K562 (cell line): ENCODE results near the gene STARD3NL. TPM values are rescaled to one million over a fixed set of nuclear protein-coding genes. Genes with fewer than 3 reads are reported as not detected.
A peak's percentile ranks its signal among the peaks of the same experiment; 100 is the strongest.

ENCODE experiments used
- ATAC-seq: fragments of 200-7000 bp; cut with Tn5 transposase; 3 replicates; pipeline ENCODE4 v1.9.1; 2020; ENCODE audit warnings: moderate library complexity
- BruUV-seq: library from RNA; stranded (reverse); fragments of 400-500 nt; replicated peaks from 2 replicates; lab custom pipeline; 2021; lab: Mats Ljungman, UMichigan
- CTCF ChIA-PET: fragments of 300-600 bp; formaldehyde crosslinking; extraction: SDS; loops from one replicate; lab custom pipeline; 2021; ENCODE audit warnings: low intra/inter-chr PET ratio; lab: Yijun Ruan, JAX
- POLR2A ChIA-PET: fragments of 300-600, 350-650 bp; sonication (Branson Sonifier 250); formaldehyde crosslinking; extraction: SDS; loops from one replicate; lab custom pipeline; 2021; ENCODE audit warnings: antibody characterized with exemption, inconsistent platforms; lab: Yijun Ruan, JAX
- DNase-seq, 4 experiments: peaks; one replicate each; pipeline versions ENCODE4 v3.0.0 to v3.0.0-alpha.2; 2011 to 2018; ENCODE audit warnings: low spot score in 3 of 4, mixed read lengths in 3 of 4; ENCODE audit errors: extremely low read depth in 1 of 4
- FAIRE-seq: peaks from 2 replicates; lab custom pipeline; 2011; peaks lifted over from hg19 to GRCh38; lab: Jason Lieb, UNC
- H2AFZ ChIP-seq: 2 replicates; pipeline ENCODE4 v1.6.0; 2011; ENCODE audit warnings: low read depth, low read length, control low read depth, inconsistent platforms
- H3K27ac ChIP-seq: fragments of 200-600 bp; 3 replicates; pipeline ENCODE4 v1.8.0; 2011; ENCODE audit warnings: low read depth, mild to moderate bottlenecking, control low read depth, inconsistent platforms, low read length, moderate library complexity, mixed read lengths; ENCODE audit errors: extremely low read depth
- H3K27me3 ChIP-seq, 2 experiments: fragments of 300-600 bp in 1 of 2; 2 replicates in 1 of 2; 3 replicates in 1 of 2; pipeline versions ENCODE4 v1.6.0 to v1.8.0; 2011; ENCODE audit warnings: inconsistent platforms in 2 of 2, low read length in 2 of 2, mild to moderate bottlenecking in 1 of 2, mixed read lengths in 1 of 2, moderate library complexity in 1 of 2; ENCODE audit not compliant: control insufficient read depth in 2 of 2, insufficient read depth in 2 of 2
- H3K36me3 ChIP-seq: fragments of 300-600 bp; 3 replicates; pipeline ENCODE4 v1.8.0; 2011; ENCODE audit warnings: mild to moderate bottlenecking, low read length, inconsistent platforms; ENCODE audit not compliant: control insufficient read depth, insufficient read depth
- H3K4me1 ChIP-seq, 2 experiments: fragments of 200-600 bp in 1 of 2; replicated peaks in 1 of 2; 2 replicates in 1 of 2; 3 replicates in 1 of 2; pipeline versions ENCODE4 v1.5.1 to v1.8.0; 2011; ENCODE audit warnings: inconsistent platforms in 2 of 2, low read length in 2 of 2, mild to moderate bottlenecking in 1 of 2, mixed read lengths in 1 of 2, moderate library complexity in 1 of 2; ENCODE audit not compliant: control insufficient read depth in 2 of 2, insufficient read depth in 2 of 2
- H3K4me2 ChIP-seq: 2 replicates; pipeline ENCODE4 v1.6.1; 2011; ENCODE audit warnings: low read length, control low read depth, inconsistent platforms, mixed read lengths; ENCODE audit not compliant: insufficient read depth
- H3K4me3 ChIP-seq: fragments of 200-600 bp; sonication (generic), shearing (Covaris generic); 2 replicates; pipeline ENCODE4 v1.5.1; 2016; ENCODE audit warnings: control low read depth, inconsistent platforms
- H3K79me2 ChIP-seq: fragments of 200-600 bp; 3 replicates; pipeline ENCODE4 v1.8.0; 2011; ENCODE audit warnings: low read length, inconsistent platforms; ENCODE audit not compliant: control insufficient read depth, insufficient read depth
- H3K9ac ChIP-seq, 2 experiments: 2 replicates each; pipeline versions ENCODE4 v1.6.0 to v1.6.1; 2011; ENCODE audit warnings: low read depth in 2 of 2, low read length in 2 of 2, control low read depth in 1 of 2, inconsistent platforms in 1 of 2, mild to moderate bottlenecking in 1 of 2, mixed read lengths in 1 of 2; ENCODE audit not compliant: insufficient read depth in 1 of 2
- H3K9me1 ChIP-seq: one replicate; pipeline ENCODE4 v1.6.0; 2011; ENCODE audit warnings: inconsistent platforms, mild to moderate bottlenecking, low read length, moderate library complexity; ENCODE audit not compliant: control insufficient read depth, insufficient read depth
- H3K9me3 ChIP-seq: replicated peaks from 2 replicates; pipeline ENCODE4 v1.5.1; 2011; ENCODE audit warnings: low read depth, low read length, inconsistent platforms; ENCODE audit not compliant: control insufficient read depth, insufficient read depth
- H4K20me1 ChIP-seq: replicated peaks from 2 replicates; pipeline ENCODE4 v1.6.1; 2011; ENCODE audit warnings: low read length, inconsistent platforms, mixed read lengths; ENCODE audit not compliant: control insufficient read depth, insufficient read depth
- ATF3 ChIP-seq, 2 experiments: fragments of 450-650 bp in 1 of 2; sonication (generic) in 1 of 2; formaldehyde crosslinking in 1 of 2; IDR thresholded peaks in 1 of 2; conservative IDR thresholded peaks in 1 of 2; 2 replicates each; pipeline versions ENCODE4 v1.6.1 to v1.8.1; 2016 to 2023; ENCODE audit warnings: mild to moderate bottlenecking in 2 of 2, moderate library complexity in 2 of 2, inconsistent platforms in 1 of 2, missing genetic modification reagents in 1 of 2
- CSDE1 ChIP-seq, 2 experiments: fragments of 450-650 bp; IDR thresholded peaks; 2 replicates each; pipeline ENCODE4 v1.6.1; 2016; ENCODE audit warnings: mild to moderate bottlenecking in 1 of 2
- ELF2 ChIP-seq: fragments of 250-450 bp; sonication (Bioruptor Pico); IDR thresholded peaks from 2 replicates; pipeline ENCODE4 v1.5.0; 2021; ENCODE audit warnings: mild to moderate bottlenecking
- ELF4 ChIP-seq: fragments of 450-650 bp; formaldehyde crosslinking; IDR thresholded peaks from 2 replicates; pipeline ENCODE4 v1.4.0; 2022; ENCODE audit warnings: missing genetic modification characterization
- ERF ChIP-seq: fragments of 450-650 bp; formaldehyde crosslinking; IDR thresholded peaks from 2 replicates; pipeline ENCODE4 v1.4.0; 2020; ENCODE audit warnings: mild to moderate bottlenecking, mixed read lengths
- JUNB ChIP-seq: fragments of 450-650 bp; formaldehyde crosslinking; conservative IDR thresholded peaks from 2 replicates; pipeline ENCODE4 v1.4.0; 2020; ENCODE audit warnings: mild to moderate bottlenecking
- KDM1A ChIP-seq, 2 experiments: fragments of 450-650 bp; IDR thresholded peaks; 2 replicates each; pipeline ENCODE4 v1.6.1; 2016; ENCODE audit warnings: mild to moderate bottlenecking in 2 of 2
- MAFF ChIP-seq: IDR thresholded peaks from 2 replicates; pipeline ENCODE4 v1.6.1; 2012; ENCODE audit warnings: low read length, improper control_type of control experiment
- NBN ChIP-seq: fragments of 450-650 bp; IDR thresholded peaks from 2 replicates; pipeline ENCODE4 v1.6.1; 2016; ENCODE audit warnings: low read depth, mild to moderate bottlenecking
- NFIC ChIP-seq: fragments of 450-650 bp; IDR thresholded peaks from 2 replicates; pipeline ENCODE4 v1.6.1; 2017; ENCODE audit warnings: mild to moderate bottlenecking, inconsistent platforms
- PPARD ChIP-seq: fragments of 250-450 bp; sonication (Bioruptor Pico); IDR thresholded peaks from 2 replicates; pipeline ENCODE4 v1.8.0; 2022; ENCODE audit warnings: inconsistent platforms, mild to moderate bottlenecking, moderate library complexity
- RFX1 ChIP-seq: fragments of 450-650 bp; IDR thresholded peaks from 2 replicates; pipeline ENCODE4 v1.6.1; 2016; ENCODE audit warnings: mild to moderate bottlenecking, moderate library complexity
- SRSF1 ChIP-seq: fragments of 200-400 bp; formaldehyde crosslinking; IDR thresholded peaks from 2 replicates; pipeline ENCODE4 v1.6.1; 2017; ENCODE audit warnings: mild to moderate bottlenecking, low read depth, low read length, moderate library complexity
- ZKSCAN1 ChIP-seq: fragments of 150-350 bp; IDR thresholded peaks from 2 replicates; pipeline ENCODE4 v1.6.1; 2016; ENCODE audit warnings: low read depth, low read length
- ZNF174 ChIP-seq: fragments of 250-450 bp; sonication (Bioruptor Pico); IDR thresholded peaks from 2 replicates; pipeline ENCODE4 v1.4.0; 2020; ENCODE audit warnings: mild to moderate bottlenecking
- ZNF324 ChIP-seq: fragments of 250-450 bp; sonication (Bioruptor Pico); IDR thresholded peaks from 2 replicates; pipeline ENCODE4 v1.4.0; 2020; ENCODE audit warnings: mild to moderate bottlenecking
- ZNF717 ChIP-seq: fragments of 250-450 bp; sonication (Bioruptor Pico); IDR thresholded peaks from 2 replicates; pipeline ENCODE4 v1.5.0; 2021
- ZNF76 ChIP-seq: fragments of 250-450 bp; sonication (Bioruptor Pico); IDR thresholded peaks from 2 replicates; pipeline ENCODE4 v1.4.0; 2020; ENCODE audit warnings: mild to moderate bottlenecking, moderate library complexity, borderline replicate concordance
- WGBS: fragments of 100-300 bp; shearing (Covaris generic); methylation state at CpG from one replicate; pipeline ENCODE4 v1.1.6; 2016; ENCODE audit warnings: low coverage, mixed read lengths; ENCODE audit not compliant: insufficient coverage; ENCODE audit errors: missing lambda C conversion rate; 5-methylcytosine and 5-hydroxymethylcytosine counted together
- in situ Hi-C: fragments of 300-500 bp; cut with MboI; formaldehyde crosslinking; loops from 4 replicates; pipeline ENCODE4 v1.15.0; 2018; ENCODE audit warnings: inconsistent platforms, mixed read lengths
- intact Hi-C: fragments of 100-400 bp; cut with micrococcal nuclease; formaldehyde crosslinking; loops from 2 replicates; pipeline ENCODE4 v1.14.2; 2022
- polyA plus RNA-seq, 8 experiments: library from polyadenylated mRNA; depleted of rRNA in 4 of 8; stranded (reverse) in 5 of 8; unstranded in 3 of 8; fragments of >200 nt; fragmentation: Nextera tagmentation in 2 of 8; fragmentation: Illumina TruSeq in 1 of 8; extraction: Ambion mirVana in 2 of 8; extraction: Trizol in 1 of 8; gene quantifications; 2 replicates each; pipeline versions ENCODE4 v1.2.1 to v1.2.3, GENCODE V29; 2011 to 2014; ENCODE audit warnings: inconsistent platforms in 1 of 8, missing spikeins in 1 of 8
- total RNA-seq, 7 experiments: library from RNA; depleted of rRNA in 6 of 7; stranded (reverse); fragments of >200 nt in 6 of 7; fragmentation: Illumina TruSeq in 2 of 7; extraction: Trizol in 2 of 7; gene quantifications; 2 replicates each; pipeline versions ENCODE4 v1.2.1 to v1.2.3, GENCODE V29; 2011 to 2021; ENCODE audit warnings: low replicate concordance in 1 of 7

Gene STARD3NL
- total and polyA plus RNA-seq, 9 of the 15 experiments (the other 6 are each of a cell fraction or from before 2014, with no cell fraction given) = 42.2 to 90.0 (median 57.6) TPM

GRCh38 chr7:38141187-38141586 lies 36.9 kb upstream of the STARD3NL start:
- Histone ChIP-seq H3K4me3 (no peak overlapping the region), H3K27ac (no peak overlapping the region), H3K79me2 (no peaks in the 10 kb centered on the region), H3K4me2 (no peak overlapping the region), H3K4me1 (no peaks in the 10 kb centered on the region), H3K9me1 (no peaks in the 10 kb centered on the region)
- CTCF ChIA-PET = no interaction called here
- DNase-seq (no peak), FAIRE-seq (no peak)
- in situ Hi-C loops = no loop called here
- POLR2A ChIA-PET = interaction anchor here (1.0 to 1.4 kb wide), 2 partner anchors 8 to 10 kb away, joined by 3 read pairs; no protein-coding TSS in a partner anchor
- BruUV-seq = no TSS peak
- intact Hi-C loops = no loop called here
- WGBS = 37% methylated on average over 2 of the region's 2 CpGs
- TF ChIP-seq SRSF1 (no peak), ELF4 (no peak), KDM1A (IDR thresholded peaks at IDR 0.05) (no peak), ZKSCAN1 (no peak), PPARD (no peak), ZNF324 (CRISPR knock-in tag) (no peak), ZNF717 (CRISPR knock-in tag) (no peak), ZNF174 (CRISPR knock-in tag) (no peak), ATF3 (IDR thresholded peaks at IDR 0.05) (no peak), ATF3 (CRISPR knock-in tag; conservative IDR thresholded peaks at IDR 0.05) (no peak), NBN (no peak), CSDE1 (IDR thresholded peaks at IDR 0.05) (no peak), RFX1 (no peak), JUNB (CRISPR knock-in tag) (no peak), ELF2 (CRISPR knock-in tag) (no peak), NFIC (no peak), ZNF76 (CRISPR knock-in tag) (no peak), MAFF (no peak), ERF (CRISPR knock-in tag) (no peak)
- TF ChIP-seq, all 486 proteins: peak for 0
- H3K9ac ChIP-seq = no peak overlapping the region
- peak overlapping the region; percentile 74 for H2AFZ ChIP-seq
- H3K27me3 ChIP-seq = no peaks in the 10 kb centered on the region
- H4K20me1 ChIP-seq = no peaks in the 10 kb centered on the region
- no peak for ATAC-seq
- H3K9me3 ChIP-seq = no peaks in the 10 kb centered on the region
- H3K36me3 ChIP-seq = no peaks in the 10 kb centered on the region
